Dedifferentiated amniotic fluid mesenchymal stem cell (primary cell): ENCODE measurements around the gene ROMO1.
A peak's percentile ranks its signal among the peaks of the same experiment; 100 is the strongest.

Source experiments
- DNase-seq: peaks from one replicate; pipeline ENCODE4 v3.0.0-alpha.2; 2016; ENCODE audit errors: extremely low spot score

The ROMO1 gene

GRCh38 chr20:35699127-35699956 is at the start of gene ROMO1, which contains the start of gene NFS1:
Gene ROMO1 (plus strand): TSS chr20:35699405. CDS start chr20:35699633, 228 bp downstream.
Gene NFS1 (minus strand): TSS chr20:35699352. CDS start chr20:35699288, 64 bp downstream.
- DNase-seq = peak; percentile 72

DNA sequence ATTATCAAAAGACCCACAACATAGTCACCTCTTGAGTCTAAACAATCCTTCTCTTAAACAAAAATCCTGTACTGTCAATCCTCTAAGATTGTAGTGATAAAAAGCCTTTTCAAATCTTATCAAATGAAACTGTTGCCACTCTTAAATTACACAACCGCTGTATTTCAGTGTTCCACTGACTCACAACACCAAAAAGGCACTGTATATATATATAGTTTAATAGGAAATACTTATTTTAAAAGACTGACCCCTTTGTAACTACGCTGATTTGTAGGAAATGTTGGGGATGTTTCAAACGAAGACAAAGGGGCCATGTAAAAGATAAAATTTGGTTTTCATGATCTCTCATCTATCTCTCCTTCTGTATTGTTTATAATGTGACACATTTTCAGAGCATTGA is 48.6 kb upstream of the ROMO1 start:
- no peak for DNase-seq

- no peak for DNase-seq
Observed at GRCh38 chr20:35651958-35652357, 47.2 kb upstream of the ROMO1 start.

- no peak for DNase-seq
Observed at GRCh38 chr20:35652641-35653429, 46.4 kb upstream of the ROMO1 start.

DNA sequence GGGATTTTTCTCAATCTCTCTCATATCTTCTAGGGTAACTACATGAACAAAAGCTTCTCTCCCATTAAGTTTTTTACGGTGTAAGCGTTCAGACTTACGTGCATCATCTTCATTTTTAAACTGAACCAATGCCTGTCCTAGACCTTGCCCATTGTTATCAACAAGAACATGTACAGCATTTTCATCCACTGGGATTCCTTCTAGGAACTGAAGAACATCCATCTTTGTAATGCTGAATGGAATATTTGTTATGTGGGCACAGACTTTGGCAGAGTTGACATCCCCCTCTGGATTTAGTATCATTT is 45.8 kb upstream of the ROMO1 start:
- DNase-seq = no peak

DNA sequence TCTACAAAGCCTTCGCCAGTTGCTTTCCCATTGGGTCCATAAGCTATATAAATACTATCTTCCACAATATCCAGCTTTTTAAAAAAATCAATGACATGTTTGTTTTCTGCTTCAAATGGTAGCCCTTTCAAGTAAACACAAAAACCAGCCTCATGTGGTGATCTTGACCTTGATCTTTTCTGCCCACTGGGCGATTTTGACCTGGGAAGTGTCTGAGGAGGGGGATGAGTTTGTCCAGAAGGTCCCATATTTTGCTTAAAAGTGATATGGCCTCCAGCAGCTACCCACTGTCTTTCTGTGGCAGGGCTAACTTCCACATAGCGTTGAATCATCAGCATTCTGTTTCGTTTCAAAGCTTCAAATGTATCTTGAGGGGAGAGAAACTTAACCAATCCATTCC is 45.3 kb upstream of the ROMO1 start:
- no peak for DNase-seq

- no peak for DNase-seq
Observed at GRCh38 chr20:35654415-35654814, 44.8 kb upstream of the ROMO1 start.

DNA sequence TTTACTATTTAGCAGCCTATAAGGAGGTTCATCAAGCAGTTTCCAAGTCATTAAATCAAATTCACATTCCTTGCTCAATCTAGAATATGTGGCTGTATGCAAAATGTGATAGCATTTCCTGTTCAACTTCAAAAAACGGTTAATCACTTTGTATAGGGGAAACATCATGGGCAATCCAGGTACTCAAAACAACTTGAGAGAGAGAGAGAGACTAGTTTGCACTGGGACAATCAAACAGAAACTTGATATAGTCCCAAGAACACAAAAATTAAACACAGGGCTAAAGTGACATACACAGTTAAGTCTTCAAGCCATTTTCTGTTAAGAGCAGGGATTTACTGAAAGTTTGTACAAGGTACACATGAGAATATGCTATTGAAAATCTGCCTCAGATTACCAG is 41.9 kb upstream of the ROMO1 start:
- DNase-seq = no peak

GRCh38 chr20:35660122-35660937 is 38.9 kb upstream of the ROMO1 start:
- no peak for DNase-seq

GRCh38 chr20:35661053-35661452 is 38.2 kb upstream of the ROMO1 start:
- no peak for DNase-seq

- no peak for DNase-seq
Observed at GRCh38 chr20:35661908-35662307, 37.3 kb upstream of the ROMO1 start.

DNA sequence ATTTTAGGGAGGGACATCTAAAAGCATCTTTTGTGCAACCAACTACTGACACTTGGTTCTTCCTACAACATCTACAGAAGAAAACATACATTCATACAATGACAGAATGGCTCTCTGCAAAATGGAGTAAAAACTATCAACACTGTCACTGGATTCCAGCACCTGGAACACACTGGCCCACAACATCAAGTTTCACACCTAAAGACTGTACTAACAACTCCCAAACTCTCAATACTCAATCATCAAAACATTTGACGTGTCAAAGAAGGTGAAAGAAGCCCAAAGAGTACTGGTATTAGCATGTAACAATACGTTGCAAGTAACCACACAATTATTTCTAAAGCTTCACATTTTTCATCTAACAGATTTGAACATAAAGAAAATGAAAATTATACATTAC is 36.7 kb upstream of the ROMO1 start:
- no peak for DNase-seq

DNA sequence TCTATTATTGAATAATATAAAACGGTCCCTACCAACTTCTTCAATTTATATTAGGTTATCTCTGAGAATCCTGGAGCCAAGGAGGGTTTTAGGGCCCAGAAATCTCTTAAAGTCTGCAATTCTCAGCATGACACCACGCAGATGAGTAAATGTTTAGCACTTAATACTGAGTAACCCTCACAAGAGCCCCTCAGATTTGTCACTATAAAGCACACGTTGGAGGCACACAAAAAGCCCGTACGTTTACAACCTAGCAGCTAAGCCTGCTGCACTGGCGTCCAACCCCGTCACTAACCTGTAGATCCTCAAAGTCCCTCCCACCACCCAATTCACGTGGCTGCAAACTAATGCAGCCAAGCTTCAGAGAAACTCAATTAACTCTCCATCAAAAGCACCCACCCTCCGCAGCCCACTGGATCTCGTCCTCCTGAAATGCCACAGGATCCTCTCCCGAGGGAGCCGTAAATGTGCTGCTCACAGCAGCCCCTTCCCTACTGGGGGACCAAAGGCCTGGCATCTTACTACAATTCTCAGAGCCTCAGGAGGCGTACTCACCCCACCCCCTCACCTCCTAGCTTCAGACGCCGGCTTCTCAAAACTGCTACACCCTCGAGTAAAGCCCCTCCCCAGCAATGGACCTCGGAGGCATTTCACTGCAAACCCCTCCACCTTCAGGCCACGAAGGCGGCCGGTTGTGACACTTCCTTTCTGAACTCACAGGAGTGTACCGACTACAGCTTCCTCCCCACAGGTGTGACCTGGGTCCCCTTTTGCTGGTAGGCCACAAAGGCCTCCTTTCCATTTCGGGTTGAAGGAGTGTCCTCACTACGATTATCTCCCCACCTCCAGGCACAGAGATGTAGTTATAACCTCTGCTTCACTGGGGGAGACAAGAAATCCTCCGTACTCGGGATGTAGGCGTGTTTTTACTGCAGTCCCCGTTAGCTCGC is 35.4 kb upstream of the ROMO1 start:
- no peak for DNase-seq

DNA sequence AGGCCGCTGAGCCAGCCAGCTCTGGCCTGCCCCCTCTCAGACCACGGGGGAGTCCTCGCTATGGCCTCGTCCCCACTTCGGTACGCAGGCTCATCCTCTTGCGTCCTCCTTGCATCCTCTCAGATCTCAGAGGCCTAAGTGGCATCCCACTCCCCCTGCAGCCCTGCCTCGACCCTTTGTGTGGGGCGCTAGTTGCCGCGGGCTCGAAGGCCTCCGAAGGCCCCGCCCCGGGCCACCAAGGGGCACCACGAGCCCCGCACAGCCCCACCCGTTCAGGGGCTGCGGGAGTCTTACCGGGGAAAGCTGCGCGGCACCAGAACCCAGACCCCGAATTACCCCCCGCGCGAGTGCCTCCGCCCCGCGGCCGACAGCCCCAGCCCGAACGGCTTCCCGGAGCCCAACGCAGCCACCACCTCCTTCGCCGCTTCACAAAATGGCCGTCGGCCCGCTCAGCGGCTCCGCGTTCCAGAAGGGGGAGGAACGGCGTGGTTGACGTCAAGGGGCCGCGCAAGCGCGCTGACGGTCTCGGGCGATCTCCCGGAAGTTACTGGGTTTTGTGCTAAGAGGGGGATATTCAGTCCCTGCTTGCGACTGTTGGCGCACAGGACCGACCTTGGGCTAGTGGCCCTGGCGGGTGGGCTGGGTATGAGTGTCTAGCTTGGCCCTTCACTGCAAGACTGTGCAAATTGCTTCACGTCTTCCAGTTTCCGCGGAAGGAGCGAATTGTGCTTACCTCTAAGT is 34.6 kb upstream of the ROMO1 start, which contains the start of the genes CPNE1 and RBM12:
Gene CPNE1, minus strand, starts transcription at position 435 of the 741 bp plus-strand sequence. CDS start 31,977 bp downstream, outside the sequence.
Gene RBM12, minus strand, starts transcription at position 435 of the 741 bp plus-strand sequence. CDS start 9,578 bp downstream, outside the sequence.
- peak; percentile 90 for DNase-seq

DNA sequence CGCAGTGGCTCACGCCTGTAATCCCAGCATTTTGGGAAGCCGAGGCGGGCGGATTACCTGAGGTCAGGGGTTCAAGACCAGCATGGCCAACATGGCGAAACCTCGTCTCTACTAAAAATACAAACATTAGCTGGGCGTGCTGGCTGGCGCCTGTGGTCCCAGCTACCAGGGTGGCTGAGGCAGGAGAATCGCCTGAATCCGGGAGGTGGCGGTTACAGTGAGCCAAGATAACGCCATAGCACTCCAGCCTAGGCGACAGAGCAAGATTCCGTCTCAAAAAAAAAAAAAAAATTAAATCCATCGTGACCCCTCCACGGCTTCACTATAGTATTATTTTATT is 33.3 kb upstream of the ROMO1 start:
- no peak for DNase-seq

DNA sequence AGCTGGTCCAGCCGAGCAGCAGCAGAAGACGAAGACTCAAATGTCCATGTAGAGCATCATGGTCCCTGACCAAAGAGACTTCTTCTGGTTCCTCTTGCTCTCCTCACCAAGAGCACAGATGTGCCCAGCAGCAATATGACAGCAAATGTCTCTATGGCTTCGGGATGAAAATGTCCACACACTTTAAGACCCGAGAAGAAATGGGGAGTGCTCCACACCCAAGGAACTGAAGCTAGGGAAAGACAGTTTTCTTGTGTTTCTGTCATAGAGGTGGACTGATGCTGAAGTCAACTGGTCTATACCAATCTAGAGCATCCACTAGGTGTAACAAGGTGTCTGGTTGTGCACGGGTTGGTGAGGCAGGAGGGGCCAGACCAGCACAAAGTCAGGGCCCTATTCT is 30.0 kb upstream of the ROMO1 start:
- DNase-seq = no peak

GRCh38 chr20:35669681-35670080 is 29.5 kb upstream of the ROMO1 start:
- DNase-seq = no peak

GRCh38 chr20:35673884-35674283 is 25.3 kb upstream of the ROMO1 start:
- DNase-seq = no peak

GRCh38 chr20:35674921-35675320 is 24.3 kb upstream of the ROMO1 start:
- no peak for DNase-seq
